Activated CD8-positive, alpha-beta T cell treated with anti-CD3 and anti-CD28 coated beads for 36 hours (primary cell): ENCODE measurements around the gene TBRG1. TPM values are rescaled to one million over a fixed set of nuclear protein-coding genes. Genes with fewer than 3 reads are reported as not detected.

ENCODE experiments used
- ATAC-seq: fragments of 200-7000 bp; cut with Tn5 transposase; one replicate; pipeline ENCODE4 v1.10.0; 2021; ENCODE audit warnings: mild to moderate bottlenecking, moderate library complexity
- CTCF ChIA-PET: fragments of 350-600 bp; sonication (Branson Sonifier 250); formaldehyde crosslinking; loops from one replicate; lab custom pipeline; 2021; ENCODE audit warnings: antibody characterized with exemption; lab: Charles Lee
- POLR2A ChIA-PET: fragments of 350-600 bp; sonication (Branson Sonifier 250); formaldehyde crosslinking; loops from one replicate; lab custom pipeline; 2021; ENCODE audit warnings: antibody characterized with exemption; lab: Charles Lee
- DNase-seq: peaks from one replicate; pipeline ENCODE4 v3.0.0-alpha.2; 2020
- H3K27ac Mint-ChIP-seq: one replicate; pipeline ENCODE4 v1.8.0; 2021; ENCODE audit warnings: mild to moderate bottlenecking, mixed read lengths
- H3K27me3 Mint-ChIP-seq: one replicate; pipeline ENCODE4 v1.8.0; 2021; ENCODE audit warnings: mixed read lengths
- H3K36me3 Mint-ChIP-seq: one replicate; pipeline ENCODE4 v1.8.0; 2021; ENCODE audit warnings: low read depth, mixed read lengths
- H3K4me1 Mint-ChIP-seq: one replicate; pipeline ENCODE4 v1.8.0; 2021; ENCODE audit warnings: low read depth, mixed read lengths
- H3K4me3 Mint-ChIP-seq: one replicate; pipeline ENCODE4 v1.8.0; 2021; ENCODE audit warnings: mild to moderate bottlenecking, moderate library complexity, mixed read lengths
- H3K9me3 Mint-ChIP-seq: one replicate; pipeline ENCODE4 v1.8.0; 2021; ENCODE audit warnings: mixed read lengths
- CTCF ChIP-seq: fragments of 200-600 bp; IDR thresholded peaks from one replicate; pipeline ENCODE4 v1.8.0; 2022; ENCODE audit warnings: antibody characterized with exemption, mild to moderate bottlenecking
- intact Hi-C: fragments of 100-400 bp; cut with micrococcal nuclease; formaldehyde crosslinking; loops from one replicate; pipeline ENCODE4 v1.10.0; 2022
- total RNA-seq, 2 experiments: library from RNA; stranded (reverse); gene quantifications; one replicate each; pipeline ENCODE4 v1.2.3, GENCODE V29; 2021

Gene TBRG1
- total RNA-seq, 2 experiments from 2014 or later = 31.9 to 32.1 TPM

GRCh38 chr11:124582565-124582964, 40.1 kb upstream of the TBRG1 start:
- Mint-ChIP-seq H3K4me1 (no peaks in the 10 kb centered on the region), H3K9me3 (no peaks in the 10 kb centered on the region), H3K36me3 (no peaks in the 10 kb centered on the region), H3K27ac (no peak overlapping the region), H3K27me3 (peaks cover 9% of the 10 kb centered on the region), H3K4me3 (no peak overlapping the region)
- ChIA-PET POLR2A (no interaction called here), CTCF (interaction anchor here (0.6 to 1.4 kb wide), 5 partner anchors 12 to 167 kb away, joined by 3 to 5 read pairs (median 3); no protein-coding TSS in a partner anchor)
- DNase-seq = no peak
- TF ChIP-seq CTCF = no peak
- ATAC-seq = no peak
- intact Hi-C loops = no loop called here

- no peak for TF ChIP-seq CTCF
- no peak for ATAC-seq
- intact Hi-C loops = no loop called here
- POLR2A ChIA-PET = no interaction called here
- Mint-ChIP-seq H3K4me1 (no peaks in the 10 kb centered on the region), H3K27me3 (peaks cover 14% of the 10 kb centered on the region), H3K36me3 (no peaks in the 10 kb centered on the region), H3K4me3 (no peak overlapping the region), H3K9me3 (no peaks in the 10 kb centered on the region), H3K27ac (no peak overlapping the region)
- CTCF ChIA-PET = interaction anchor here (0.8 to 2.5 kb wide), 7 partner anchors 10 to 1685 kb away, joined by 3 to 16 read pairs (median 4); partner anchors contain the start of genes FOXRED1, OR8A1 and SRPRA
- no peak for DNase-seq
These were observed 38.9 kb upstream of the TBRG1 start for GRCh38 chr11:124583781-124584180.

- intact Hi-C loops = loop anchor here (5.0 kb wide), 1 partner anchor 513 kb away; no protein-coding TSS in a partner anchor
- H3K27me3 Mint-ChIP-seq = peaks cover 14% of the 10 kb centered on the region
- DNase-seq (no peak), ATAC-seq (no peak)
- TF ChIP-seq CTCF = no peak
- no peaks in the 10 kb centered on the region for H3K36me3 Mint-ChIP-seq
- no peaks in the 10 kb centered on the region for H3K9me3 Mint-ChIP-seq
- H3K27ac Mint-ChIP-seq = no peak overlapping the region
- H3K4me3 Mint-ChIP-seq = no peak overlapping the region
- H3K4me1 Mint-ChIP-seq = no peaks in the 10 kb centered on the region
- ChIA-PET CTCF (interaction anchor here (0.6 to 2.5 kb wide), 9 partner anchors 10 to 183 kb away, joined by 3 to 16 read pairs (median 5); partner anchors contain the start of gene OR8A1), POLR2A (interaction anchor here (0.7 kb wide), 1 partner anchor 50 kb away, joined by 3 read pairs; no protein-coding TSS in a partner anchor)
These were observed 37.8 kb upstream of the TBRG1 start for GRCh38 chr11:124584681-124585372.

GRCh38 chr11:124586238-124586860, 36.3 kb upstream of the TBRG1 start:
- peak; percentile 76 for TF ChIP-seq CTCF
- H3K27ac Mint-ChIP-seq = no peak overlapping the region
- H3K4me3 Mint-ChIP-seq = no peak overlapping the region
- peak; percentile 68 for DNase-seq
- no peaks in the 10 kb centered on the region for H3K9me3 Mint-ChIP-seq
- no peaks in the 10 kb centered on the region for H3K4me1 Mint-ChIP-seq
- no peaks in the 10 kb centered on the region for H3K36me3 Mint-ChIP-seq
- POLR2A ChIA-PET = no interaction called here
- CTCF ChIA-PET = interaction anchor here (0.7 to 2.5 kb wide), 7 partner anchors 9 to 515 kb away, joined by 3 to 16 read pairs (median 6); no protein-coding TSS in a partner anchor
- H3K27me3 Mint-ChIP-seq = peaks cover 14% of the 10 kb centered on the region
- intact Hi-C loops = loop anchor here (2.0 to 5.0 kb wide), 2 partner anchors 172 to 514 kb away; no protein-coding TSS in a partner anchor
- ATAC-seq = no peak

GRCh38 chr11:124591430-124591829, 31.2 kb upstream of the TBRG1 start:
- Mint-ChIP-seq H3K4me1 (no peaks in the 10 kb centered on the region), H3K27me3 (peaks cover 23% of the 10 kb centered on the region), H3K27ac (no peak overlapping the region), H3K36me3 (no peaks in the 10 kb centered on the region), H3K4me3 (no peak overlapping the region), H3K9me3 (no peaks in the 10 kb centered on the region)
- DNase-seq (no peak), ATAC-seq (no peak)
- intact Hi-C loops = no loop called here
- ChIA-PET POLR2A (no interaction called here), CTCF (no interaction called here)
- no peak for TF ChIP-seq CTCF
